ENCODE results near the gene CMYA5.

CMYA5 gene

DNA sequence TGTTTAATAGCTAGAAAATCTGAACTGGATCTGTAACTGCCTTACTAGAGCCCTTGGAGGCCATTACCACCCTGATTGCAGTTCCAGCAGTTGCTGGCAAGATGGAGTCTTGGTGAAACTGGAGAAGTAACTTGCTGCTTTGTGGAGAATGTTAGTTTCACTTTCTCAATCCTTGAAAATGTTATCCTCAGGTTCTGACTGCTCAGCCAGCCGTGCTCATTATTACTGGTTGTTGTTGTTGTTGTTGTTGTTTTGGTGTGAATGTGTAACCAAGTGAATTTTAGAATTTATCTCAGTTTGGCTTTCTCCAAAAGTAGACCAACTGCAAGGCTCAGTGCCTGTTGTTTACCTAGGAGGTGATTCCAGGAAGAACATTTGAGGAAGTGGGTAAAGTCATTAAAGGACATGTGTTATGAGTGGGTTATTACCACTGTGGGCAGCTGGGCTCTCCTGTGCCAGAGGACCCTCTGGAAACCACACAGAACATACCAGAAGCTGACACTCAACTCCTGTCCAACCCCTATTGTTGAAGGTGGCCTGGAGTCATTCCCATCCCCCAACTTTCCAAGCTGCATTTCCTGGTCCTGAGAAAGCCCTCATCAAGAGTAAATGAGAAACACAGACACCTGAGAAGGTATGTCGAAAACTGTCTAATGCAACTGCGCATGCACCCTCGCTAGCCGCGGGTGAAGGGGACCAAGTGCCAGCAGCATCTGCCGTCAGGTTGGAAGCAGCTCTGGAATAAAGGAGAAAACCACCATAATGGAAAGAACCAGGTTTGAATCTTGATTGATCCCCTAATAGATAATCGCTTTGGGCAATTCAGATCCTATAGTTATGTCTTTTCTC, 111.6 kb downstream of the CMYA5 start:
- DNase-seq: no peak

- no peak for DNase-seq
Observed at GRCh38 chr5:79802406-79802805, 112.8 kb downstream of the CMYA5 start.

DNA sequence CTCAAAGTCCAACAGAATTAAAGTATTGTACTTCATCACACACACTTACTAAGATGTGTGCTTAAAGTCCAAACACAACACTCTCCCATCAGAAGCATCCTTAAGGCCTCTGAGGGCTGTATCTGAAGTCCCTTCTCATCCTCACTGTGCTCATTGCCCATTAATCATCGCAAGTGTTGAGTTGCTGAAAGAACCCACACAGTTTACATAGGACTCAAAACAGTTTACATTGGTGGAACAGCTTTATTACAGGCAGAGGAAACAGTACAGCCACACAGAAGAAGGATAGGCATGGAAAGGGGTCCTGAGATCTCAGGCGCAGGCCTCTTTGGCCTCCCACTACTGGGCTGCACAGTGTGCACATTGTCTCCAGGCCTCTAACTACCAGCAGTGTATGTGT, 113.4 kb downstream of the CMYA5 start:
- DNase-seq: no peak

- no peak for DNase-seq
Observed at GRCh38 chr5:79806741-79807140, 117.1 kb downstream of the CMYA5 start.

DNA sequence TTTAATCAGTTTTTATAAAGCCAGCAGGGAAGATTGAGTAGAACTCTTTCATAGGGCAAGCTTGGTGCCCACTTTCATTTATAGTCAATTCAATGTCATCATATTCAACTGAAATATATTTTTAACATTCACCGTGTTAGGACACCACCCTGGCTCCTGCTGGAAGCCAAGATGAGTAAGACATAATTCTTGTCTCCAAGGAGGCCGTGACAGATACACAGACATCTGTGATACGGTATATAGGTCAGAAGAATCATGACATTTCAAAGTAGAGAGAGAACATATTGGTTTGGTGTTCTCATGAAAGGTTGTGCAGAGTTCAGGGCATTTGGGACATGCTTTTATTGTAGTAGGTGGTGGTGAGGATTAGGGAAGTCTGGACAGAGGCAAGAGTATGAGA, 120.1 kb downstream of the CMYA5 start:
- DNase-seq: no peak

- DNase-seq: no peak
Observed at GRCh38 chr5:79811081-79811480, 121.4 kb downstream of the CMYA5 start.

GRCh38 chr5:79811904-79812303, 122.3 kb downstream of the CMYA5 start:
- no peak for DNase-seq

DNA sequence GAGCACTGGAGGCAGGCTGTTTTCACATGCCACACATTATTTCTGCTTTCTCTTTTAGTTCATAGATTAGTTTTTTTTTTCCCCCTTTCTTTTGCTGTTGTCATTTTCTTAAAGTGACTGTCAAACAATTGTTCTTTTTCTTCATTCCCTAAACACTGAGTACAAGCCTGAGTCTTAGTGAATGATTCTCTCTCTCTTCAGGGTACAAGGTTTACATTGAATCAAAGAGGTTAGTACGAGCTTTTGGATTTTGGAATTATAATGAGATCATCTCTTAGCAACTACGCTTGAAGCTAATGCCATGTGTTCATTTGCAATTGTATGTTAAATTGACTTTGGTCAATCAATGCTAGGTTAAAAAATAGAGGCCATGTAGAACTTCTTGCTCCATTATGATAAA, 125.1 kb downstream of the CMYA5 start:
- DNase-seq: no peak

GRCh38 chr5:79816014-79816413, 126.4 kb downstream of the CMYA5 start:
- DNase-seq: no peak

DNA sequence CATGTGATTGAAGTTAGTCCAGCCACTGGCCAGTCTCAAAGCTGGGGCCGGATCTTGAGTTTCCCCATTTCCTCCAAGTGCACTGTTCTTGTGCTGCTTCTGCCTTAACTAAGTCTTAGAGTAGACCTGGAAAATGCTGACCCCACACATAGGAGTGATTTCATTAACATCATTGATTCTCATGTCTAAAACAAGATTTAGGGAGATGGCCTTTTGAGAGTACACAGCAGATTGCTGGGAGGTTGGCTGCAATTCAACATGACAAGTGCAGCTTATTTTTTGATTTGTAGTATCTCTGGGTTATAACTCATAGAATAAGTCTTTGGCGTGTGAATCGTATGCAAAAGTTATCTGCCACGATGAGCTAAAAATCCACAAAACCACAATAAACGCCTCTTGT, 131.0 kb downstream of the CMYA5 start:
- no peak for DNase-seq

DNA sequence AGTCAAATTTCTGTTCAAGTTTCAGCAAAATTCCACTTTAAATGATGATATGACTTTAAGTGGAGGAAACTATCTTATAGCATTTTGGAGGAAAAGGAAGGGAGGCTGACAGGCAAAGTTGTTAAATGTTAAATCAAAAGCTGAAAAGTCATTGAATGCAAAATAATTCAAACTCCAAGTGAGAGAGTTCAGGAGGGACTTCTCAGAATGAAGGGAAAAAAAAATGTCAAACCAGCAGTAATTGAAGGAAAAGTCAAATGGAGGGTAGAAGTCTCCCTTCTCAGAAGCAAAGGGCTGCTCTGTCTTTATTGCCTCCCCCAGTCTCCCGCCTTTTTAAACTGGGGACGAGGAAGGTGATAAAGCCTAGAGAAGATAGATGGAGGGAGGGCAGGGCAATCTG, 134.8 kb downstream of the CMYA5 start:
- no peak for DNase-seq

DNA sequence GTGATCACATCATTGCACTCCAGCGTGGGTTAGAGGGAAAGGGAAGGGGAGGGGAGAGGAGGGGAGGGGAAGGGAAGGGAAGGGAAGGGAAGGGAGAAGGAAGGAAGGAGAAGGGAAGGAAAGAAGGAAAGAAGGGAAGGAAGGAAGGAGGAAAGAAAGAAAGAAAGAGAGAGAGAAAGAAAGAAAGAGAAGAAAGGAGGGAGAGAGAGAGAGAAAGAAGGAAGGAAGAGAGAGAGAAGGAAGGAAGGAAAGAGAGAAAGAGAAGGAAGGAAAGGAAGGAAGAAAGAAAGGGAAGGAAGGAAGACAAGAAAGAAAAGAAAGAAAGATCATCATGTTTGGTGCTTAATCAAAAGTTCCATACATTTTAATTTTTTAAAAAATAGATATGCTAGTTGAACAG, 136.2 kb downstream of the CMYA5 start:
- DNase-seq: no peak

GRCh38 chr5:79827159-79827629, 137.6 kb downstream of the CMYA5 start:
- DNase-seq: no peak

GRCh38 chr5:79829260-79829659, 139.6 kb downstream of the CMYA5 start:
- no peak for DNase-seq

- DNase-seq: no peak
Observed at GRCh38 chr5:79831381-79832309, 142.0 kb downstream of the CMYA5 start.

DNA sequence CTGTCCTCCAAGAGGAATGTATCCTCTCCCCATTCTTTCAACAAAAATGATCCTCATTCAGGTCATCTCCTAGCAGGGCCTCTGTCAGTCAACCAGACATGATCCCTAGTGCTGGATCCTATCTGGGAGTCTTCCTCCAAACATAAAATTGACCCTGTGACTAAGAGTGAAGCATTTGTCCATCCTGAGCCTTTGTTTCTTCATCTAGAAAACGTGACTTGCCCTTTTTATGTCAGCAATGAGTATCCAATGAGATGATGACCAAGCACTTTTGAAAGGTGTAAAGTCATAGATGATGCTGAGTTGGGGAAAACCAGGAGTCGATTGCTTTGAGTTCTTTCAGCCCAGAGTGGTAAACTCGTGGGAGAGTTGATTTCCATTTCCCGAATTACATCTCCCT, 143.3 kb downstream of the CMYA5 start:
- DNase-seq: no peak

DNA sequence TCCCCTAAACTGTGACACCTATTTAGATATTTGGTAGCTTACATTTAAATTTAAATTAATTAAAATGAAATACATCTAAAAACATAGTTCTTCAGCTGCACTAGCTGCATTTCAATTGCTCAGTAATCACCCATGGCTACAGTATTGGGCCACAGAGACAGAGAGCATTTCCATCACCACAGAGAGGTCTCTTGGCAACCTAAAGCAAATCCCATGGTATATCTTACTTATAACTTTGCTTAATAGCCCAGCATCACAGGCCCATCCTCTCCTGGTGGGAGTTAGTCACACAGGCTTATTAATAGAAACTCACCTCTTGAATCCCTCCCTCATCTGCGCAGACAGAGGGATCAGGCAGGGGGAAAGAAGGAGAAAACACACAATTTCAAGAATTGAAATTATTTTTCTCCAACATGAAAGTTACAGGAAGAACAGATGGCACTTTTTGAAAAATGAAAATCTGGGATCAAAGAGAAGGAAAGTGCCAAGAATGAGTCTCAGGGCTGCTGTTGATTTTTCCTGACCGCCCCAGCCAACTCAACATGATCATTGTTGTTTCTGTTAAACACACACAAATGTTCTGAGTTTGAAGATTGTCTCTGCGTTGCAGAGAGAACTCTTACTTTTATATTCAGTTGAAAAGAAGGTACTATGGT, 144.6 kb downstream of the CMYA5 start:
- no peak for DNase-seq

GRCh38 chr5:79834754-79835714, 145.4 kb downstream of the CMYA5 start:
- no peak for DNase-seq

GRCh38 chr5:79837761-79838551, 148.3 kb downstream of the CMYA5 start:
- no peak for DNase-seq

DNA sequence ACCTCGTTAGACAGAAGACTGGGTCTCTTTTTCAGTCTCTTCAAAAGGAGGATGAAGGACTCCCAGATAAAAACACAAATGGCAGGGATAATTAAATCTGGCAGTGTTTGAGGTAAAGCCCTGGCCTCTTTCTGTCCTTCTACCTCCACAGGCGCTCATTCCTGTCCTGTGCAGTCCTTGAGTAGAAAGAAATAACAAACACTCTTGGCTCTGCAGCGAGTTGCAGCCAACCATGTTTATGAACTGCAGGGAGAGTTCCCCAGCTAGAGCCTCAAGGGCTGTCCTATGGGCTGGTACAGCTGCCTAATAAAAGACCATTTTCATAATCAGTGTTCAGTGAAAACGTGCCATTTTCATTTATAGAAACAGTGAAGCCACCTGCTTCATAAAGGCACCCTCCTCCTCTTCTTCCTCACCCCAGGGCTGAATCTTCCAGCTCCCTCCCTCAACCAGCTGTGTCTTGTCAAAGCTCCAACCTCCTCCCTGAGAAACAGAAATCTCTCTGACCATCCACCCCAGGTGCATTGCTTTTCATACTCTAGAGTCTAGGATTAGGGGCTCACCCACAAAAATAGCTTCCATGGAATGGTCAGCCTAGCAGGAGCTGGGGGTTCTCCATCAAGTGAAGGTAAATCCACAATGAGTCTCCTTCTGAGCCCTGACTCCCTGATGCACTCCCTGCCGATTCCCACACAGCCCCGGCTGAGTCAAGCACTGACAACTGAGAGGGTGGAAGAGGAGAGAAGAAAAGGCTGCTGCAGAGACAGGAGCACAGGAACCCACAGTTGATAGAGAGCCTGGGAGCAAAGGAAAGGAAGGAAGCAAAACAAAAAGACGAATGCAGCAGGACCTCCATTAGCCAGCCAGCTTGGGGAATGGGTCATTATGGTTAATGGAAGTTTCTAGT, 150.7 kb downstream of the CMYA5 start:
- no peak for DNase-seq
